Measurements from ENCODE around the gene LRRC73. TPM values are rescaled to one million over a fixed set of nuclear protein-coding genes. Genes with fewer than 3 reads are reported as not detected.
A peak's percentile ranks its signal among the peaks of the same experiment; 100 is the strongest.

The LRRC73 gene
- total RNA-seq, 1 donor from 2014 or later = 0.55 TPM

DNA sequence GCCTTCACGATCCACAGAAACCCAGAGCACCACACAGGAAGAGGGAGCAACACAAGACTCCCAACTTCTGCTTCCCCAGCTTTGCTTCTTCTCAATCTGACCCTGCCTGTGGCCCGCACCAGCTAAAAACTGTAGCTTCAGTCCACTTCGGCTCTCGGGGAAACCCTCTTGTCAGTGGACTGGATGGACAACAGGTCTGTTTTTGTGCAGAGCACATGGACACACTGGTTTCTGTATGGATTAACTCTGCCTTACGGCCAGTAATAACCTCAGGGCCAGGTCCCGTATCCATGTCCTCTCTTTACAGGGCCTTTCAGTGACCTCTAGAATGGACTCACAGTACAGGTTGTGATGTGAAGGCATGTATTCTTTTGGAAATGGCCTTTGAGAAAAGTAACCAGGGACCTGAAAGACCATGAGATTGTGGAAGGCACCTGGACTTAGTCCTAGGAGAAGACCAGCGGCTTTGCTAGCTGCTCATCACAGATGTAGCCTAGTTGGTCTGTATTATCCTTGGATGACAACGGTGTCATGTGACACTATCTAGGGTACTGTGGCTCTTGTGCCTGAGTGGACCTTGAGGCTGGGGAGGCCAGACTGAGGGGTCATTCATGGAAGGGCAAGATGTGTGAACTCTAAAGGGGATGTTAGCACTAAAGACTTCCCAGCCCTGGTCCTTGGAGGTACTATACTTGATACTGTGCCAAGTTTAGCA lies 12.6 kb upstream of the LRRC73 start:
- no peak for ATAC-seq
- intact Hi-C loops (cut with DNase I) = no loop called here
- no peak overlapping the region for H3K4me3 ChIP-seq
- no peaks in the 10 kb centered on the region for H3K9me3 ChIP-seq
- TF ChIP-seq, protein P1, sequence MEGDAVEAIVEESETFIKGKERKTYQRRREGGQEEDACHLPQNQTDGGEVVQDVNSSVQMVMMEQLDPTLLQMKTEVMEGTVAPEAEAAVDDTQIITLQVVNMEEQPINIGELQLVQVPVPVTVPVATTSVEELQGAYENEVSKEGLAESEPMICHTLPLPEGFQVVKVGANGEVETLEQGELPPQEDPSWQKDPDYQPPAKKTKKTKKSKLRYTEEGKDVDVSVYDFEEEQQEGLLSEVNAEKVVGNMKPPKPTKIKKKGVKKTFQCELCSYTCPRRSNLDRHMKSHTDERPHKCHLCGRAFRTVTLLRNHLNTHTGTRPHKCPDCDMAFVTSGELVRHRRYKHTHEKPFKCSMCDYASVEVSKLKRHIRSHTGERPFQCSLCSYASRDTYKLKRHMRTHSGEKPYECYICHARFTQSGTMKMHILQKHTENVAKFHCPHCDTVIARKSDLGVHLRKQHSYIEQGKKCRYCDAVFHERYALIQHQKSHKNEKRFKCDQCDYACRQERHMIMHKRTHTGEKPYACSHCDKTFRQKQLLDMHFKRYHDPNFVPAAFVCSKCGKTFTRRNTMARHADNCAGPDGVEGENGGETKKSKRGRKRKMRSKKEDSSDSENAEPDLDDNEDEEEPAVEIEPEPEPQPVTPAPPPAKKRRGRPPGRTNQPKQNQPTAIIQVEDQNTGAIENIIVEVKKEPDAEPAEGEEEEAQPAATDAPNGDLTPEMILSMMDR (IDR thresholded peaks at IDR 0.05) = no peak
- H3K36me3 ChIP-seq = peaks cover 86% of the 10 kb centered on the region
- no peak for DNase-seq
- H3K4me1 ChIP-seq = peaks cover 12% of the 10 kb centered on the region
- H3K27ac ChIP-seq = no peak overlapping the region
- no peaks in the 10 kb centered on the region for H3K27me3 ChIP-seq

GRCh38 chr6:43521836-43522235 lies 11.7 kb upstream of the LRRC73 start:
- peaks cover 77% of the 10 kb centered on the region for H3K36me3 ChIP-seq
- DNase-seq (no peak), ATAC-seq (no peak)
- H3K4me1 ChIP-seq = peaks cover 15% of the 10 kb centered on the region
- no peak overlapping the region for H3K27ac ChIP-seq
- TF ChIP-seq, protein P1 (IDR thresholded peaks at IDR 0.05) = no peak
- H3K9me3 ChIP-seq = no peaks in the 10 kb centered on the region
- intact Hi-C loops (cut with DNase I) = no loop called here
- H3K4me3 ChIP-seq = no peak overlapping the region
- H3K27me3 ChIP-seq = no peaks in the 10 kb centered on the region

DNA sequence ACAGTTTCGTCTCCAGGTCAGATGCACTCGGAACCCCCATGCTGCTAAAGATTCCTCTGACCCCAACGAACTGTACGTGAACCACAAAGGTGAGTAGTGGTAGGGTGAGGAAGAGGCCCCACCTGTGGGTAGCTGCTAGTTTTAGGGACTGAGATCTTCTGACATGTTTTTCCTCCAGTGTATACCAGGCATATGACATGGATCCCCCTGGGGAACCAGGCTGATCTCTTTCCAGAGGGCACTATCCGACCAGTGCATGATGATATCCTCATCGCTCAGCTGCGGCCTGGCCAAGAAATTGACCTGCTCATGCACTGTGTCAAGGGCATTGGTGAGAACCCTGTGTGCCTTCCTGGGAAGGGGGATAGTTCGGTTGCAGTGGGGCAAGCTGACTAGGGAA lies 10.0 kb upstream of the LRRC73 start:
- Histone ChIP-seq H3K9me3 (no peaks in the 10 kb centered on the region), H3K4me1 (peaks cover 26% of the 10 kb centered on the region), H3K36me3 (peaks cover 65% of the 10 kb centered on the region), H3K27ac (no peak overlapping the region), H3K27me3 (no peaks in the 10 kb centered on the region), H3K4me3 (no peak overlapping the region)
- TF ChIP-seq, protein P1 (IDR thresholded peaks at IDR 0.05) = no peak
- ATAC-seq = no peak
- DNase-seq = no peak
- intact Hi-C loops (cut with DNase I) = no loop called here

GRCh38 chr6:43517505-43518357 lies 7.6 kb upstream of the LRRC73 start:
- Histone ChIP-seq H3K4me1 (peaks cover 37% of the 10 kb centered on the region), H3K27me3 (no peaks in the 10 kb centered on the region), H3K9me3 (no peaks in the 10 kb centered on the region), H3K4me3 (peak overlapping the region; percentile 99), H3K27ac (peak overlapping the region; percentile 85), H3K36me3 (peaks cover 65% of the 10 kb centered on the region)
- no peak for ATAC-seq
- intact Hi-C loops (cut with DNase I) = no loop called here
- no peak for DNase-seq
- TF ChIP-seq, protein P1 (IDR thresholded peaks at IDR 0.05) = no peak

DNA sequence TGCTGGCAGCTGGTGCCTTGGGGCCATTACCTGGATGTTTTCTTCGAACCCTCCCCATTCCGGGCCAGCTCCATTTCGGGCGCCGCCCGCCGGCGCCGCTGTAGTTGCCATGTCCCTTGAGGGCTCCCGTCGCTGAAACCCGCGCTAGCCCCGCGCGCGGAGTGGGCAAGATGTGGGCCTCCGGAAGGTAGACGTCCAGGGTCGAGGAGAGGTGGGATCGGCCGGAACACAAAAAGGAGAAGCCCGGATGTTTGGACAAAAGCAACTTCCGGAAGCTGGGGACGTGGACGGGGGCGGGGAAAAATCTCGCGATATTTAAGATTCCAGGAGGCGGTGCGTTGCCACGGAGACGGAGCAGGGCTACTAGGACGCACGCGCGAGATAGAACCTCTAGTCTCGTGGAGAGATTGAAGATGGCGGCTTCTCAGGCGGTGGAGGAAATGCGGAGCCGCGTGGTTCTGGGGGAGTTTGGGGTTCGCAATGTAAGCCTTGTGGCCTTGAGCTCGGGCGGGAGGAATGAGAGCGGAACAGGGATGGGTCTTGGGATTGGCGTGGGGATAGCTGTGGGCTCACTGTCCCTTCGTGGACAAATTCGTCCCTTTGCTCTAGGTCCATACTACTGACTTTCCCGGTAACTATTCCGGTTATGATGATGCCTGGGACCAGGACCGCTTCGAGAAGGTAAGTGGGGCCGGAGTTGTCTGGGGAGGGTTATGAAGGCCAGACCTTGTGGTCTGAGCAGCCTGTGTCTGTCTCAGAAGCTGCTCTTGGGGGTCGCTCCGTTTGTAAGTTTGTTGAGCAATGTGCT lies 6.8 kb upstream of the LRRC73 start, which contains the start of the genes POLR1C and YIPF3:
TSS of gene POLR1C (plus strand) at position 393 of the 808 bp plus-strand sequence. CDS start at position 414, 21 bp downstream.
TSS of gene YIPF3 (minus strand) at position 230 of the 808 bp plus-strand sequence. CDS start at position 111, 119 bp downstream.
- peaks cover 37% of the 10 kb centered on the region for H3K4me1 ChIP-seq
- peak; percentile 97 for DNase-seq
- peak; percentile 96 for ATAC-seq
- TF ChIP-seq, protein P1 (IDR thresholded peaks at IDR 0.05) = no peak
- H3K4me3 ChIP-seq = peak within 1 kb of the TSS; percentile 99
- intact Hi-C loops (cut with DNase I) = no loop called here
- peak within 1 kb of the TSS; percentile 85 for H3K27ac ChIP-seq
- no peaks in the 10 kb centered on the region for H3K27me3 ChIP-seq
- peaks cover 65% of the 10 kb centered on the region for H3K36me3 ChIP-seq
- H3K9me3 ChIP-seq = no peaks in the 10 kb centered on the region
